Activated CD4-positive, CD25-positive, alpha-beta regulatory T cell (primary cell): ENCODE measurements around the gene SLC38A2.
"Not testable (repeated sequence)": the region's sequence is repeated elsewhere in the genome, so short reads cannot be mapped to it uniquely, and the experiment has no call there.

Experiments
- DNase-seq, 4 experiments: peaks; one replicate each; lab custom pipeline; 2025; lab: John Stamatoyannopoulos, UW

SLC38A2 gene

GRCh38 chr12:46372544-46373300 lies at the start of gene SLC38A2:
Gene SLC38A2 (minus strand): TSS chr12:46372773. CDS start chr12:46371293, 1,480 bp downstream.
- DNase-seq = peak; percentile 95 to 97 (median 96)

DNA sequence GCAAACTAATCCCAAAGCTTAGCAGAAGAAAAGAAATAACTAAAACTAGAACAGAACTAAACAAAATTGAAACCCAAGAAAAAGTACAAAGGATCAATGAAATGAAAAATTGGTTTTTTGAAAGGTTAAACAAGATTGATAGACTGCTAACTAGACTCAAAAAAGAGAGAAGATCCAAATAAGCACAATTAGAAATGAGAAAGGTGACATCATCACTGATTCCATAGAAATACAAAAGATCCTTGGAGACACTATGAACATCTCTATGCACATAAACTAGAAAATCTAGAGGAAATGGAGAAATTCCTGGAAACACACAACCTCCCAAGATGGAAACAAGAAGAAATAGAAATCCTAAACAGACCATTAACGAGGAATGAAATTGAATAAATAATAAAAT lies 47.1 kb upstream of the SLC38A2 start:
- no peak for DNase-seq

- no peak for DNase-seq
Measured at GRCh38 chr12:46415552-46415951, 43.0 kb upstream of the SLC38A2 start.

- no peak for DNase-seq
Measured at GRCh38 chr12:46414591-46415268, 42.2 kb upstream of the SLC38A2 start.

DNA sequence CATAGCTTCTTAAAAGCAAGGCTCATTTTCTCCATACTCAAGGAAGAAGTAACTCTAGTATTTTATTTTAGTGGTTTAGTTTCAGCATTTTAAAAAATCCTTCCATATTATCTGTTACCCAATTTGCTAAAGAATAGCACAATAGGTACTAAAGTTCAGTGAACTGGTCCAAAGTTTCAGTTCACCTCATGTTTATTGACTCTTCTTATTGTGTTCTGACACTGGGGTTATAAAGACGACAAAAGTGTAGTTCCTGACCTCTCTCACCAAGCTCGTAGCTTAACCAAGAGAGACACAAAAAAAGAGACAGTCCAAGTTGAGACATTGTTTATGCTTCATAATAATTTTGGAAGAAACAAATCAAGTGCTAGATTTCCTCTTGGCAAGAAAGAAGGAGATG lies 40.8 kb upstream of the SLC38A2 start:
- DNase-seq = no peak

GRCh38 chr12:46412857-46413256 lies 40.3 kb upstream of the SLC38A2 start:
- DNase-seq = no peak

- no peak for DNase-seq
Measured at GRCh38 chr12:46410495-46410894, 37.9 kb upstream of the SLC38A2 start.

GRCh38 chr12:46409974-46410373 lies 37.4 kb upstream of the SLC38A2 start:
- no peak for DNase-seq

GRCh38 chr12:46409342-46409741 lies 36.8 kb upstream of the SLC38A2 start:
- DNase-seq = no peak

DNA sequence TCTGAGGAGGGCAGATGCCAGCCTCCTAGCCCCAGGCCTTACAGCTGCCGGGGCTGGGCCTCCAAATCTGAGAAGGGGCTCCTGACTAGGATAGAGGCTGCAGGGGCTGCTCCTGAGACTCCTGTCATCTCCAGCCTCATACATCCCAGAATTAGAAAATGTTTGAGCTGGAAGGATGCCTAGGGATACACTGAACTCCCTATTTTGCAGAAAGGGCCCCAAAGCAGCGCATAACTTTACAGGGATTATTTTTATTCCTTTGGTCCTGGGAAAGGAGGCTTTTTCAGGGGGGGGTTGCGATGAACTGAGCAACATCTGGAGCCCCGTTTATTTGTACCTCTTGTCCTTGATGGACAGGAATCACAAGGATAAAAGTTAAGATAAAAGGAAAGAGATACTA lies 35.9 kb upstream of the SLC38A2 start:
- DNase-seq = no peak

GRCh38 chr12:46407361-46407760 lies 34.8 kb upstream of the SLC38A2 start:
- no peak for DNase-seq

DNA sequence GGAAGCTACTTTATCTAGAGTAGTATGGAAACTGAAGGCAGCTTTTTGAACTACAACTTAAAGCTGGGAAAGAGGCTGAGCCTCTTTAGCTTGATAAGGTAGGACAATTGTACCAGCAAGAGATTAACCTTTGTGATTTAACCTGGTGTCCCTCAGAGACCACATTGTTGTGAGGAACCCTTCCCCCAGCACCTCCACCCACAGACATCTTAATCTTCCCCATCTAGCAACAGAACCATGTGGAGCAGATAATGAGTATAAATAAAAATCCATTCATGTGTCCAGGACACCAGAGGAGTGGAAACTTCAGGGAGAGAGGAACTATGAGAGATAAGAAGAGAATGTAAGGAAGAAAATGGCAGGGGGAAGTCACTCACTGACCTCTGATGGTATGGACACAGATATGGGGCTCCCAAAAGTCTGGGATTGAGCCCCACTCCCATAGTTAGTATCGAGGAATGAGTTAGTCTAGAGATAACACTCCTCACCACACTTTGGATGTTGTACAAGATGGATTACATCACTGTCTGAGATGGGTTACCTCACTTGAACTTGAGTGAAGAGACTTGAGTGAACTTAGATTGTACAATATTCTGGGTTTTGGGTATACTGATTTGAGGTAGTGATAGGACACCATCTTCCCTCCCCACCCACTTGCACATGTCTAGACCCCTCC lies 33.9 kb upstream of the SLC38A2 start:
- no peak for DNase-seq

DNA sequence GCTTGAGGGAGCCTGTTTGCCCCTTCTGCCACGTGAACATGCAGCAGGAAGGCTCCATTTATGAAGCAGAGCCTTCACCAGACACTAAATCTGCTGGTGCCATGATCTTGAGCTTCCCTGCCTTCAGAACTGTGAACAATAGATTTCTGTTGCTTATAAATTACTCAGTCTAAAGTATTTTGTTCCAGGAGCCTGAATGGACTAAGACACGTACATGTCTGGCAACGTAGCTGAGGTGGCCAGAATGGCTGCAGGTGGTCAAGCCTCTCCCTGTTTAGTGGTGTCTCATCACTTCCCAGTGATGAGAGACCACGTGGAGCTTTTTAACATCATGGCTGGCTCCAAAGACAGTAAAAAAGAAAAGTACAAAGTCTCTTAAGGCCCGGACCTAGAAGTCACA lies 32.2 kb upstream of the SLC38A2 start:
- DNase-seq = no peak

- DNase-seq = no peak
Measured at GRCh38 chr12:46404225-46404631, 31.7 kb upstream of the SLC38A2 start.

DNA sequence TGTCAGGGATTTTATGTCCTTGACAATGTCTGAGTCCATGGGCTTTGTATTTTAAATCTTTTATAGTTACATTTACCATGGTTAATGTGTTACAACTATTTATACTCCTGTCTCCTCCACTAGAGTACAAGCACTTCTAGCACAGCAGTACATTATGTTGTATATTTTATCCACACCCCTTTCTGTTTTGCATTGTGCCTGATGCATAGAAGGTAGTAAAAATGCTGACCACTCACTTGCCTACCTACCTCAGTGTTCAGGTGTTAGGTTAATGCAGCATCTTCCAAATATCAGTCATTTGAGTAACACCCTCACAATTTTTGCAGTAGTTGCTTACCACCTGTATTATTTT lies 31.1 kb upstream of the SLC38A2 start:
- DNase-seq = no peak

DNA sequence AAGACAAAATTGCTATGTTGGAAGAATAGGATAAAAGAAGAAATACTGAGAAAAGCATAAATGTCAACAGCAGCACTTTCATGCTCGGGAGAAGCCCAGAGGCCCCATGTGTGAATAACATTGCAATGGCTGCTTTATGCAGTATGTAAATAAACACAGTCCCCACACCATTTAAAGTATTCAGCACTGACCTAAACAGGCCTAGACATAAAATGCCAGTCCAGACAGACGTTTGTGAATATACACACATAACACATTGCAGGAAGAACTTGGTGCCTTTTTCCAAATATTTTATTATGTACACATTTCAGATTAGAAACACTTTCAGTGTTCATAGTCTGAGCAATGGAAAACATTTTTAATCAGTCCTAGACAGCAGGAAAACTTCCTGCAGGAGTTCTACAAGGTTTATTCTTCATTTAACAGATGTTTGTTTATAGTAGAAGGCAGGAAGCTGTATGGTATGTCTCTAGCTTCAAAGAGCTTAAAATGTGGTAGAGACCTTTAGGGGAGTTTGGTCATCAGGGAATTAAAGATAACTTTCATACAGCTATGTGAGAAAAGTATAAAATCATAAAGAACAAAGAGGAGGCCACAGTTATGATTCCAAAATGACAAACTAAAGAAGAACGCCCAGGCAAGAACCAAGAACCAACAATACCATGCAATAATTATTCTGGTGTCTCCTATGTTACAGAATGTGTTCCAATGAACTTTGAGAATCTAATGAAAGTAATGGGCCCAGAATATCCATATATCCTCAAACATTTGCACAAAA lies 30.6 kb upstream of the SLC38A2 start:
- no peak for DNase-seq

- DNase-seq = no peak
Measured at GRCh38 chr12:46402451-46402850, 29.9 kb upstream of the SLC38A2 start.

DNA sequence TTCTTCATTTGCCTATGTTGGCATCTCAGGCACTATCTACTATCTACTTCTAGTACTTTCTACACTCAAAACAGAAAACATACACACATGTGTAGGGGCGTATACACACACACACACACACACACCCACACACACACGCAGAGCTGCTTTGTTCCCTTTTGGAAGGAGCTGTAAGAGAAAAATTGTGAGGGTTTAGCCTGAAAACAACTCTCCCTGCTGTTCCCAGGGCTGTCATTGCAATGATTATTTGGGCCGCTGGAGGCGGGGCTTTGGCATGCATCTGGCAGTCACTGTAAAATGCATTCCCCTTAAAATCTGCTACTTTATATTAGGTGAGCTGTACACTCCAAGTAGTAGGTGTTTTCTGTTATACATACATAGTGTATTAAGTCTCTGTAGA lies 29.1 kb upstream of the SLC38A2 start:
- no peak for DNase-seq

GRCh38 chr12:46400406-46400805 lies 27.8 kb upstream of the SLC38A2 start:
- DNase-seq = no peak

GRCh38 chr12:46399461-46400248 lies 27.1 kb upstream of the SLC38A2 start:
- not testable (repeated sequence) for DNase-seq

- DNase-seq = no peak
Measured at GRCh38 chr12:46396826-46397225, 24.3 kb upstream of the SLC38A2 start.

DNA sequence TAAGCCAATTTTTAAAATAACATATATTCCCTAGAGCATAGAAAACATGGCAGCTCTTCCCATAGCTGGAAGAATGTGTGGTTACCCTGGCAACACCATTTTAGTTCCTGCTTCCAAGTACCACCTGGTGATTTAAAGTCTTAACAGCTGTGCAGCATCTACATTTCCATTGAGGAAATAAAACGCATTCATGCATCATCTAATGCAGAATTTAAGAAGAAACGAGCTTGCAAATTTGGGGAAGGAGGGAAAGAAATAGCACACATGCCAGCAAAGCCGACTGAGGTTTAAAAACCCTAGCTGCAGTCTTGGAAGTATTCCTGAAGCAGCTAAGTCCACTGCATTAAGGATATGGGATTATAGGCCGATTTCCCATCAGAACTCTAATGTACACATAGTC lies 22.8 kb upstream of the SLC38A2 start:
- DNase-seq = no peak
